Measurements from ENCODE around the gene TRMT10A.

Gene TRMT10A

DNA sequence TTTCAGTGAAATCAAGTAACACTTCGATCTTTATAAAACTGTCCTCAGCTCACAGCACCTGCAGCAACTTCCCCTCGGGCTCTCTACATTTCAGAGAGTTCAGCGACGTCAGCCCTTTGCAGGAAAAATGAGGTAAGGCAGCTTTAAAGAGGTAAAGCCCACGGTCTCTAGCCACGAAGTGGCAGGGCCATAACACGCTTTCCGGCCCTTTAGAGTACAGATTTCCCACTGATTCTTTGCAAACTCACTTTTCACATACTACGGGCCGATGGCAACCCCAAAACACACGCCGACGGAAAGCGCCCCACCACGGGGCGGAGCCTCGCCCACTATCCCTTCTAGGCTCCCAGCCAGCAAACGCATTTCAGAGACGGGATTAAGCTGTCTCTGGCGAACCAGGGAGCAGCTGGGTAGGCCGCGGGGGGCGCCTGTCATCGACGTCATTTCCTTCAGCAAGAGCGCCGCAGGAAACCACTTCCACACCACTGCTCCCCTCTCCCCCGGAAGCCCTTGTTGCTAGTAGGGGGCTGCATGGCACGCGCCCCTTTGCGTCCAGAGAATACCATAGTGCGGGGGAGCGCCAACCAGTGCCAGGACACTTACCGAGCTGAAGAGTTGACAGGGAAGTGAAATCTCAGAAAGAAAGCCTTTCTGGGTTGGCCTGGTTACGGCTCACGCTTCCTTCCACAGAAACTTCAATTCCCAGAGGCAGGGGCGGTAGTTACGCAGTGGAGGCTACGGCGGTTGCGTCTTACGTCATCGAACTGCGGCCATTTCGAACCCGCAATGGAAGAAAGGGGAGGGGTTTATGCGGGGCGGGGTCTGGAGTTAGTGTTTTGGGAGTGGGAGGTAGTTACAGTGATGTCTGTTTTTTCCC lies at the start of gene TRMT10A:
Gene TRMT10A (minus strand): TSS at position 730 of the 877 bp plus-strand sequence. CDS start 4,701 bp downstream, outside the sequence.
- peak; percentile 91 for DNase-seq

DNA sequence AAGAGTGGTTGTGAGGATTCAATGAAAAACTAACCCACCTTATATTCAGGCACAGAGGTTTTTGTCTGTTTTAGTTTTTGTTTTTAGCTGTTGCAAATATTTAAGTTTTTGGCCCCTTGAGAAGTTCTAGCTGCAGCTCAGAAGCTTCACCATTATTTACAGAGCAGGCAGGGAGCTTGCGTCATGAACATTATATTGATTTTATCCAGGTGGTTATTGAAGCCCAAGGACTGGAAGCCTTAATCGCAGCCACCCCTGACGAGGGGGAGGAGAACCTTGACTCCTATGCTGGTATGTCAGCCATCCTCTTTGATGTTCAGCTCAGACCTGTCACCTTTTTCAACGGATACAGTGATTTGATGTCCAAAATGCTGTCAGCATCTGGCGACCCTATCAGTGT lies 48.9 kb upstream of the TRMT10A start:
- no peak for DNase-seq

DNA sequence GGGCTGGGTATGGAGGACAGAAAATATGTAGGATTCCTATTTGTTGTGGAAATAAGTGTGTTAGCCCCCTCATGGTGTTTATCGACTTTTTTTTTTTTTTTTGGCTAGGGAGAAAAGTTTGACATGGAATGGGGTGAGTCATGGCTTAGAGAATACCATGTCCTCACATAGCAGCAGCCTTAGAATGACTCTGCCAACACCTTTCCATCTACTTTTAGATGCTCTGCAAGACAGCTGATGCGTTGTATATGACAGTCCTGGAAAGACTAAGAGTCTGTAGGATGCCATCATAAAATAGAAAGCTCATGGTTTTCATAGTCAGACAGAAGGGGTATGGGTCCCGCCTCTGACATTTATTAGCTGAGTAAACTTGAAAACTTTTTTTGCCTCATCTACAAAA lies 48.4 kb upstream of the TRMT10A start:
- DNase-seq = no peak

DNA sequence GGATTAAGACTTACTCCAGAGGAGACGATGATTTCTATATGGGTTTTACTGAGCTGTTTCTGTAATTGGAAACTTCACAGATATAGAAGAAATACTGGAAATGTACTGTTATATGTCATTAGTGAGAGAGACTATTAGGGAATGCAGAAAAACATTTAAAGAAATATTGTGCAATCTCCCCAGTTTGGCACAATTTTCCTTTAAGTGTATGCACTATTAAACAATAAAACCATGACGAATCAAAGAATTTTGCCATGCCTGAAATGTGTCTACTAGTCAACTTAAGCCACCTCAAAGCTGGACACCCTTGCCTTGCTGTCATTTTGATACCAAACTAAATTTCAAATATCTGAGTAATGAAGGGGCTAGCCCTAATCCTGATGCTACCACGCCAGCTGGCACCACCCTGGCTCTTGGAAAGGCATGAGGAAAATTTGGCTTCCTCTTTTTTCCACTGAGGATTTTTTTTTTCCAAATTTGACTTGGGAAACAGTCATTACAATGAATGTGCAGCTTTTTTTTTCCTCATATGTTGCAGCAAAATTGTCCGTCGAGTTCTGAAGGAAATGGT lies 46.9 kb upstream of the TRMT10A start:
- no peak for DNase-seq

DNA sequence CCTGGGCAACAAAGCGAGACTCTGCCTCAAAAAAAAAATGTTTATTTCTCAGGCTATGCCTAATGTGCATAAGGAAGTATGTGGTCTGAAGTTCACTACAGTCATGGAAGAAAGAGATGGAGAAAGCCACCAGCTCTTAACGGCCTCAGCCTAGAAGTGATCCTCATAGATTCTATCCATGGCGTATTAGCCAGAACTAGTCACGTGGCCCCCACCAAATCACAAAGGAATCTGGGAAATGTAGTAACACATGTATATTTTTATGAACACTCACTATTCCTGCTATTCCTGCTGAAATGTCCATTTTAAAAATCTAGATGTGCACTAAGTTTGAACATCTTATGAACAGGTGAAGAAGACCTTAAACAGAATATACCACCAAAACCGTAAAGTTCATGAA lies 44.6 kb upstream of the TRMT10A start:
- DNase-seq = no peak

GRCh38 chr4:99606716-99607115 lies 42.9 kb upstream of the TRMT10A start:
- no peak for DNase-seq

GRCh38 chr4:99594818-99595217 lies 31.0 kb upstream of the TRMT10A start:
- no peak for DNase-seq

GRCh38 chr4:99593781-99594641 lies 30.2 kb upstream of the TRMT10A start:
- DNase-seq = no peak

- DNase-seq = no peak
Observed at GRCh38 chr4:99591757-99592156, 27.9 kb upstream of the TRMT10A start.

DNA sequence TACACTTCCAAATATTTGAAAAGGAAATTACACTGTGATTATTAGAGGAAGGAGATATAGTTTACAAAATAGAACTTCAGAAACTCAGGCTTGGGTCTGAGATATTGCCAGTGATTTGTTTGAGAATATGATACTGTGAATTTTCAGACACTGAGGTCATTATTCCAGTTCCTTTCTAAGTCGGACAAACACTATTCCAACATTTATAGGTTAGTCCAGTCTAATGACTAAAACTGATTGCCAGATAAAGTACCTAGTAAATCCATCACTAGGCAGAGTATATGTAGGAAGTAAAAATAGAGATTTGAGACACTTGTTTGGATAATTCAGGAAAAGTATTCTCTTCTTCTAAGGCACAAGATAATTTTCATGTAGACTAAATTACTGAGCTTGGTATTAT lies 24.0 kb upstream of the TRMT10A start:
- no peak for DNase-seq

- no peak for DNase-seq
Observed at GRCh38 chr4:99587309-99587708, 23.5 kb upstream of the TRMT10A start.

GRCh38 chr4:99586797-99587196 lies 23.0 kb upstream of the TRMT10A start:
- no peak for DNase-seq

GRCh38 chr4:99586322-99586721 lies 22.5 kb upstream of the TRMT10A start:
- no peak for DNase-seq

GRCh38 chr4:99585516-99585915 lies 21.7 kb upstream of the TRMT10A start:
- DNase-seq = no peak

- no peak for DNase-seq
Observed at GRCh38 chr4:99578714-99579113, 14.9 kb upstream of the TRMT10A start.

DNA sequence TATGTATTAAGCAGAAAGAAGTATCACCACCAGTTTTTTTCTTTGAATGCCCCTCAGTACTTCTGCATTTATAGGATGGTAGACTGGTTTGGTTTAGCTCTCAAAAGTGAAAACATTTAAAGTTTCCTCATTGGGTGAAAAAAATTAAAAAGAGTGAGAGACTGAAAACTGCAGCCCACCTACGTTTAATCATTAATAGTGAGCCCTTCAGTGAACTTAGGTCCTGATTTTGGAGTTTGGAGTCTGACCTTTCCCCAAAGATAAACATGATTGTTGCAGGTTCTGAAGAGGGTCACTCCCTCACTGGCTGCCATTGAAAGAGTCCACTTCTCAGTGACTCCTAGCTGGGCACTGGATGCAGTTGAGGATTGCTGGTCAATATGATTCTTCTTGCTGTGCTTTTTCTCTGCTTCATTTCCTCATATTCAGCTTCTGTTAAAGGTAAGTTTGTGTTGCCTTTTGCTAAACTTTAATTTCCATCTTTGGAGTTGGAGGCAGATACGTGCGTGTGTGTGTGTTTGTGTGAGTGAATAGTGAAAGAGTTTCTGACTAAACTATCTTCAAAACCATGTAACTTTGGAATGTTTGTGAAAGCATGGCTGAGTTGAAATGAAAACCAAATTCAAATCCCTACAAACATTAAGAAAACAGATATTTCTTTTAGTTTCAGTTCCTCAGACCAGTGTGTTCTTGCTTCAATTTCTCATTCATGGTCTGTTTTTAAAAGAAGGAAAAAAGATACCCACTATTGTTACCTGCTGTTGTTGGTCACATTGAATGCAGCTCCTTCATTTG lies 10.9 kb upstream of the TRMT10A start, which contains the start of gene MTTP:
Gene MTTP (plus strand): TSS at position 295 of the 795 bp plus-strand sequence. CDS start 86 bp downstream, at position 381.
- DNase-seq = no peak

DNA sequence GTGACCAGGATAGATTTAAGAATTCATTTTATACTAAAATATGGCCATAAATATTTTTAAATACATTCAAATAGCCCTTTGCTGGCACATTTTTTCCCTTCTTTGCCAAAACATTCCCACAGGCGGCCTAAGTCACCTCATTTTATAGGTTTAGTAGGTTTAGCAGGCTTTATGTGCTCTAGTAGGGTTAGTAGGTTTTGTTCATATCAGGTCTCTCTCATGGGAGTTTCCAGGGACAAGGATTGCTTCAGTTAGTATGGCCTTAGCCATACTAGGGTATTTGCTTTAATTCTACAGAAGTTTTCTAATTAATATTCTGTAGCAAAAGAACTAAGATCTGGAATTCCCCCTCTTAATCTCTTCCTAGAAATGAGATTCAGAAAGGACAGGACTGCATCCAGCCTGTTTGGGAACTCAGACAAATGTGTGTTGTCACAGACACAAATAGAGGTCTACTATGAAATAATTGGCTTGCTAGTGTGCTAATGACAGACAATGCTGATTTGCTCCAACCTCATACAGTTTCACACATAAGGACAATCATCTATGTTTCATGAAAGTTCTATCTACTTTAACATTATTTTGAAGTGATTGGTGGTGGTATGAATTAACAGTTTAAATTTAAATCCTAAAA lies 10.0 kb upstream of the TRMT10A start:
- no peak for DNase-seq

GRCh38 chr4:99572527-99573240 lies 8.8 kb upstream of the TRMT10A start:
- peak; percentile 40 for DNase-seq

GRCh38 chr4:99571883-99572282 lies 8.0 kb upstream of the TRMT10A start:
- no peak for DNase-seq

DNA sequence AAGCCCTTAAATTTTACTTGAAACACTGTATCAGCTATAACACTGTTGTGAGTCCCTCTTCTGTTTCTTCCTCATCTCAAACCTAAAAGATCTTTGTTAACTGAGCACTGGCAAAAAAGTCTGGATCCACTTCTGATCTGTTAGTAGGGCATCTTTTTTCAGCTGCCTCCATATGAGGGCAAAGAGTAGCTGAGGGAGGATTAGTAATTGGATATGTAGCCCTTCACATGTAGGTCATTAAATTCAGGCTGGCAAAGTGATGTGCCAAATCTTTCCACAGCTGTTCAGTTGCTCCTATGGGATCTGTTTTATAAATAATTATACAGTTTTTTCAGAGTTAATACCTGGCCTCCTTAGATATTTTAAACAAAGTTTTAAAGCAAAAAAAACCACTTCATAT lies 1.1 kb upstream of the TRMT10A start:
- no peak for DNase-seq

GRCh38 chr4:99552872-99553271 lies 11.0 kb downstream of the TRMT10A start:
- DNase-seq = no peak
